HUES6 (cell line): ENCODE measurements around the gene CNOT6.

Experiments used
- H3K27ac ChIP-seq: 2 replicates; pipeline ENCODE4 v1.7.0; 2013; ENCODE audit warnings: low read depth, mild to moderate bottlenecking, low read length, inconsistent platforms
- H3K27me3 ChIP-seq: 2 replicates; pipeline ENCODE4 v1.6.1; 2013; ENCODE audit warnings: low read length; ENCODE audit not compliant: control insufficient read depth, insufficient read depth
- H3K36me3 ChIP-seq: 2 replicates; pipeline ENCODE4 v1.6.1; 2013; ENCODE audit warnings: low read length; ENCODE audit not compliant: control insufficient read depth, insufficient read depth
- H3K4me1 ChIP-seq: 2 replicates; pipeline ENCODE4 v1.6.1; 2013; ENCODE audit warnings: low read length; ENCODE audit not compliant: control insufficient read depth, insufficient read depth
- H3K4me3 ChIP-seq: 2 replicates; pipeline ENCODE4 v1.5.1; 2013; ENCODE audit warnings: low read depth, low read length
- H3K9ac ChIP-seq: one replicate; pipeline ENCODE4 v1.6.1; 2013; ENCODE audit warnings: mild to moderate bottlenecking, low read length
- H3K9me3 ChIP-seq: 2 replicates; pipeline ENCODE4 v1.6.1; 2013; ENCODE audit warnings: low read depth, low read length; ENCODE audit not compliant: control insufficient read depth, insufficient read depth

Gene CNOT6

GRCh38 chr5:180594311-180595045, 100.3 kb downstream of the CNOT6 start:
- Histone ChIP-seq H3K4me1 (no peaks in the 10 kb centered on the region), H3K27ac (no peak overlapping the region), H3K36me3 (no peaks in the 10 kb centered on the region)

GRCh38 chr5:180595046-180595379, 100.8 kb downstream of the CNOT6 start:
- Histone ChIP-seq H3K4me1 (no peaks in the 10 kb centered on the region), H3K27ac (no peak overlapping the region), H3K36me3 (no peaks in the 10 kb centered on the region), H3K9ac (no peak overlapping the region), H3K4me3 (no peak overlapping the region), H3K9me3 (no peaks in the 10 kb centered on the region), H3K27me3 (peaks cover 42% of the 10 kb centered on the region)

More at GRCh38 chr5:180594311-180595045, 100.3 kb downstream of the CNOT6 start:
- Histone ChIP-seq H3K9ac (no peak overlapping the region), H3K9me3 (no peaks in the 10 kb centered on the region), H3K27me3 (peaks cover 48% of the 10 kb centered on the region), H3K4me3 (no peak overlapping the region)

- Histone ChIP-seq H3K36me3 (no peaks in the 10 kb centered on the region), H3K4me1 (no peaks in the 10 kb centered on the region), H3K4me3 (no peak overlapping the region), H3K27me3 (peaks cover 37% of the 10 kb centered on the region), H3K9me3 (no peaks in the 10 kb centered on the region), H3K9ac (no peak overlapping the region), H3K27ac (no peak overlapping the region)
These were observed 101.4 kb downstream of the CNOT6 start for GRCh38 chr5:180595381-180596114.

GRCh38 chr5:180596115-180596667, 102.0 kb downstream of the CNOT6 start:
- Histone ChIP-seq H3K9ac (no peak overlapping the region), H3K9me3 (no peaks in the 10 kb centered on the region), H3K27me3 (peaks cover 30% of the 10 kb centered on the region), H3K27ac (no peak overlapping the region), H3K4me3 (no peak overlapping the region), H3K4me1 (no peaks in the 10 kb centered on the region), H3K36me3 (no peaks in the 10 kb centered on the region)

- no peaks in the 10 kb centered on the region for H3K9me3 ChIP-seq
- H3K9ac ChIP-seq, result no peak overlapping the region
- no peak overlapping the region for H3K4me3 ChIP-seq
- no peaks in the 10 kb centered on the region for H3K36me3 ChIP-seq
- peaks cover 25% of the 10 kb centered on the region for H3K27me3 ChIP-seq
- no peaks in the 10 kb centered on the region for H3K4me1 ChIP-seq
- H3K27ac ChIP-seq, result no peak overlapping the region
These were observed 102.6 kb downstream of the CNOT6 start for GRCh38 chr5:180596668-180597231.

GRCh38 chr5:180598316-180598701, 104.1 kb downstream of the CNOT6 start:
- H3K9me3 ChIP-seq, result no peaks in the 10 kb centered on the region
- peaks cover 9% of the 10 kb centered on the region; the same call in 1 of the 2 replicates for H3K27me3 ChIP-seq
- H3K4me3 ChIP-seq, result no peak overlapping the region
- no peak overlapping the region for H3K27ac ChIP-seq
- H3K4me1 ChIP-seq, result no peaks in the 10 kb centered on the region
- H3K36me3 ChIP-seq, result no peaks in the 10 kb centered on the region
- H3K9ac ChIP-seq, result no peak overlapping the region

GRCh38 chr5:180598797-180599589, 104.8 kb downstream of the CNOT6 start:
- Histone ChIP-seq H3K27ac (no peak overlapping the region), H3K4me1 (no peaks in the 10 kb centered on the region), H3K27me3 (peaks cover 2% of the 10 kb centered on the region; the same call in 1 of the 2 replicates), H3K9ac (no peak overlapping the region), H3K36me3 (no peaks in the 10 kb centered on the region), H3K9me3 (no peaks in the 10 kb centered on the region), H3K4me3 (no peak overlapping the region)

- H3K4me3 ChIP-seq, result no peak overlapping the region
- H3K9me3 ChIP-seq, result no peaks in the 10 kb centered on the region
- H3K9ac ChIP-seq, result no peak overlapping the region
- no peak overlapping the region for H3K27ac ChIP-seq
- no peaks in the 10 kb centered on the region for H3K36me3 ChIP-seq
- H3K4me1 ChIP-seq, result no peaks in the 10 kb centered on the region
- H3K27me3 ChIP-seq, result no peaks in the 10 kb centered on the region
These were observed 105.4 kb downstream of the CNOT6 start for GRCh38 chr5:180599590-180599914.

- H3K27me3 ChIP-seq, result no peaks in the 10 kb centered on the region
- H3K27ac ChIP-seq, result no peak overlapping the region
- no peak overlapping the region for H3K9ac ChIP-seq
- H3K4me1 ChIP-seq, result no peaks in the 10 kb centered on the region
- H3K36me3 ChIP-seq, result no peaks in the 10 kb centered on the region
- H3K9me3 ChIP-seq, result no peaks in the 10 kb centered on the region
- H3K4me3 ChIP-seq, result no peak overlapping the region
These were observed 105.9 kb downstream of the CNOT6 start for GRCh38 chr5:180599981-180600553.

- H3K4me3 ChIP-seq, result no peak overlapping the region
- no peaks in the 10 kb centered on the region for H3K27me3 ChIP-seq
- H3K4me1 ChIP-seq, result no peaks in the 10 kb centered on the region
- H3K27ac ChIP-seq, result no peak overlapping the region
- no peaks in the 10 kb centered on the region for H3K9me3 ChIP-seq
- H3K9ac ChIP-seq, result no peak overlapping the region
- H3K36me3 ChIP-seq, result no peaks in the 10 kb centered on the region
These were observed 106.4 kb downstream of the CNOT6 start for GRCh38 chr5:180600554-180601041.
